ENCODE results near the gene MDH1.

DNA sequence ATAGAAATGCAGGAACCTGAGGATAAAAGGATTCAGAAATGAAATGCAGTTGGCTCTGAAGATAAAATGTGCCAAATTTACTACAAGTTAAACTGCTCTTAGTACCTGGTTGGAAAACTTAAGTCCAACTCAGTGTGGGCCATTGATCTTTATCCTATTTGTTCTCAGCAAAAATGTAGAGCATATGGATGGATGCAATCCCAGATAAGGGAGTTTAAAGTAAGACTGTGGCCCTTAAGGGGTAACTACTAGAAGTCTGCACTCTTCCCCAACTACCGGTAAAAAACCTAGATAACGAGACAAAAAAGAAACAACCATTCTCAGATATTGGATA is 63.9 kb downstream of the MDH1 start:
- TF ChIP-seq, protein P1, sequence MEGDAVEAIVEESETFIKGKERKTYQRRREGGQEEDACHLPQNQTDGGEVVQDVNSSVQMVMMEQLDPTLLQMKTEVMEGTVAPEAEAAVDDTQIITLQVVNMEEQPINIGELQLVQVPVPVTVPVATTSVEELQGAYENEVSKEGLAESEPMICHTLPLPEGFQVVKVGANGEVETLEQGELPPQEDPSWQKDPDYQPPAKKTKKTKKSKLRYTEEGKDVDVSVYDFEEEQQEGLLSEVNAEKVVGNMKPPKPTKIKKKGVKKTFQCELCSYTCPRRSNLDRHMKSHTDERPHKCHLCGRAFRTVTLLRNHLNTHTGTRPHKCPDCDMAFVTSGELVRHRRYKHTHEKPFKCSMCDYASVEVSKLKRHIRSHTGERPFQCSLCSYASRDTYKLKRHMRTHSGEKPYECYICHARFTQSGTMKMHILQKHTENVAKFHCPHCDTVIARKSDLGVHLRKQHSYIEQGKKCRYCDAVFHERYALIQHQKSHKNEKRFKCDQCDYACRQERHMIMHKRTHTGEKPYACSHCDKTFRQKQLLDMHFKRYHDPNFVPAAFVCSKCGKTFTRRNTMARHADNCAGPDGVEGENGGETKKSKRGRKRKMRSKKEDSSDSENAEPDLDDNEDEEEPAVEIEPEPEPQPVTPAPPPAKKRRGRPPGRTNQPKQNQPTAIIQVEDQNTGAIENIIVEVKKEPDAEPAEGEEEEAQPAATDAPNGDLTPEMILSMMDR (IDR thresholded peaks at IDR 0.05), result no peak
- TF ChIP-seq POLR2A (IDR thresholded peaks at IDR 0.05), result no peak
